ENCODE data around the gene BCDIN3D.

BCDIN3D gene

GRCh38 chr12:49847161-49847560, 4.3 kb upstream of the BCDIN3D start:
- TF ChIP-seq, protein P1, sequence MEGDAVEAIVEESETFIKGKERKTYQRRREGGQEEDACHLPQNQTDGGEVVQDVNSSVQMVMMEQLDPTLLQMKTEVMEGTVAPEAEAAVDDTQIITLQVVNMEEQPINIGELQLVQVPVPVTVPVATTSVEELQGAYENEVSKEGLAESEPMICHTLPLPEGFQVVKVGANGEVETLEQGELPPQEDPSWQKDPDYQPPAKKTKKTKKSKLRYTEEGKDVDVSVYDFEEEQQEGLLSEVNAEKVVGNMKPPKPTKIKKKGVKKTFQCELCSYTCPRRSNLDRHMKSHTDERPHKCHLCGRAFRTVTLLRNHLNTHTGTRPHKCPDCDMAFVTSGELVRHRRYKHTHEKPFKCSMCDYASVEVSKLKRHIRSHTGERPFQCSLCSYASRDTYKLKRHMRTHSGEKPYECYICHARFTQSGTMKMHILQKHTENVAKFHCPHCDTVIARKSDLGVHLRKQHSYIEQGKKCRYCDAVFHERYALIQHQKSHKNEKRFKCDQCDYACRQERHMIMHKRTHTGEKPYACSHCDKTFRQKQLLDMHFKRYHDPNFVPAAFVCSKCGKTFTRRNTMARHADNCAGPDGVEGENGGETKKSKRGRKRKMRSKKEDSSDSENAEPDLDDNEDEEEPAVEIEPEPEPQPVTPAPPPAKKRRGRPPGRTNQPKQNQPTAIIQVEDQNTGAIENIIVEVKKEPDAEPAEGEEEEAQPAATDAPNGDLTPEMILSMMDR (IDR thresholded peaks at IDR 0.05): no peak
- TF ChIP-seq ZFX (IDR thresholded peaks at IDR 0.05; ENCODE audit: borderline replicate concordance): no peak

DNA sequence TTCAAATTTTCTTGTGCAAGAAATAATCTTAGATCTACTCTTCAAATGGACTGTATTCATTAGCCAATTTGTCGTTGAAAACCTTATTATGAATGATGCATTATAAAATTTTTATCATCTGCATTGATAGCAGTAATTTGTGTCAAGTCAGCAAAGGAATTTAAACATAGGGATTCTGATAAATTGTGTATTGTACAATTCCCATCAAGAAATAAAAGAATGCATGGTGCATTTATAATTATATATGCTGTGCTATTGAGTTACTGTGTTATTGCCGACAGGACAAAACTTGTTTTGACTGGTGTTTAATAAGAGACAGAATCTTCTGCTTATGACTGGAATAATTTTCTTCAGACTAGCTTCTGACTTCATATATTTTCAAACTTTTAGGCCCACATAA, 3.1 kb upstream of the BCDIN3D start:
- TF ChIP-seq, protein P1 (IDR thresholded peaks at IDR 0.05): no peak
- no peak for TF ChIP-seq ZFX (IDR thresholded peaks at IDR 0.05; ENCODE audit: borderline replicate concordance)
- H3K27ac ChIP-seq: no peak overlapping the region

More at GRCh38 chr12:49847161-49847560, 4.3 kb upstream of the BCDIN3D start:
- no peak overlapping the region for H3K27ac ChIP-seq

DNA sequence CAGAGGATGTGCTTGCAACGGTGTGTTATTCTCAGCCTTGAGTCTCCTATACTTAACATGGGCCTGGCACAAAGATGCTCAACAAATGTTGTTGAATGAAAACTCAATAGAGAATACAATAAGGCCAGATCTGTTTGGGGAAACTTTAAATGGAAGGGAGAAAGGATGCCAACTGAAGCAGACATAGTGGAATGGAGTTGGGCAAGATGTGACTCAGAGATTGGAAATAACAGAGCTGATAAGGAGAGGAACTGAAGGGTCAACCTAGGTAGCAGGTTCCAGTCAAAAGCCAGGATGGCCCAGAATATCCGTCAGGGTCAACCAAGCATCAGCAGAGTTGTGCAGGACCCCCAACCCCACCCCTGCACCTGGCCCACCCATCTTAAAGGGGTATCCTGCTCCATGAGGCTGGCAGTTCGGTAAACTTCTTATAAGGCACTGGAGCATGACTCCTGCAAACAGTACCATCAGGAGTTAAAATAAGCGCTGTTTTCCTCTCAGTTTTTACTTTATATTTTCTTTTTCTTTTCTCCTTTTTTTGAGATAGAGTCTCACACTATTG, 1.1 kb upstream of the BCDIN3D start:
- peak overlapping the region; percentile 97 for H3K27ac ChIP-seq
- TF ChIP-seq, protein P1 (IDR thresholded peaks at IDR 0.05): no peak
- no peak for TF ChIP-seq ZFX (IDR thresholded peaks at IDR 0.05; ENCODE audit: borderline replicate concordance)

DNA sequence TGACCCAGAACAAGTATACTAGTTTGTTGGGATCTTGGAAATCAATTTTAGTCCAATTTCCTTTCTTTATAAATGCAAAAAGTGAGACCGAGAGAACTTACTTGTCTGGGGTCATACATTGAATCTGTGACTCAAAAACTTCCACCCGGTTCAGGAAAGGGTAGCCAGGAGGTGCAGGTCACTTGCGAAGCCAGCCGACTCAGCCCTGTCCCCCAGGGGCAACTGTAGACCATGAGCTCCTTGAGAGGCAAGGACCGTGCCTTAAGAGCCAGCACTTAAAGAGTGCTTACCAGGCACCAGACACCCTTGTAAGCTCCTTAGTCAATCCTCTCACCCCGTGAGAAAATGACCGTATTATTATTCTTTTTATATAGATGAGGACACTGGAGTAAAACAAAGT, 505 bp upstream of the BCDIN3D start:
- H3K27ac ChIP-seq: peak overlapping the region; percentile 97
- TF ChIP-seq, protein P1 (IDR thresholded peaks at IDR 0.05): no peak
- no peak for TF ChIP-seq ZFX (IDR thresholded peaks at IDR 0.05; ENCODE audit: borderline replicate concordance)

DNA sequence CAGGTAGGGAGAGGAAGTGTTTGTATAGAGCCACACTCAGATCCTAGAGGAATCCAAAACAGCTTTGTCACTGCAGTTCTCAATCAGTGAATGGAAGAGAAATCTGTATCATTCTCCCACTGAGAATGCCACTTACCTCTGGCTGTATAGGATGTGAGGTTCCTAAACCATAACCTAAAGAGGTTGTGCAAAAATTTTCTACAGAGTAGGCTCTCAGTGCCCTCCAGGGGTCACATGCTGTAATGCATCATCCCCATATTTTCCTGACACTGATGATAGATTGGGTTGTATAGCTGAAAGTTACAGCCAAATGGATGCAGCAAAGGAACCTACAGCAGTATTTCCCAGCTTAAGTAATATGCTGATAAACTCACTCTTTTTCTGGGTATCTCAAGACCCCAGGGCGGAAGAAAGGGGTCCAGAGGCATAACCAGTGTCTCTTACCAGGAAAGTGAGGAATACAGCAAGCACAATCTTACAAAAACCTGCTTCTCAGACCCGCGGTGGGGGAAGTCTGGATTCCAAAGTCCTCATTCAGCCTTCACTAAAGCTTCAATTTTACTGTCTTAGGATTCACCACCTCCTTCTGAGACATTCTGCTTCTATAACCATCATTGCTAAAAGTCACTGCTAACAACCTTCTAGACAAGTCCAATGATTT, 3.8 kb downstream of the BCDIN3D start:
- H3K27ac ChIP-seq: no peak overlapping the region
- TF ChIP-seq ZFX (IDR thresholded peaks at IDR 0.05; ENCODE audit: borderline replicate concordance): no peak
- TF ChIP-seq, protein P1 (IDR thresholded peaks at IDR 0.05): peak; percentile 76

DNA sequence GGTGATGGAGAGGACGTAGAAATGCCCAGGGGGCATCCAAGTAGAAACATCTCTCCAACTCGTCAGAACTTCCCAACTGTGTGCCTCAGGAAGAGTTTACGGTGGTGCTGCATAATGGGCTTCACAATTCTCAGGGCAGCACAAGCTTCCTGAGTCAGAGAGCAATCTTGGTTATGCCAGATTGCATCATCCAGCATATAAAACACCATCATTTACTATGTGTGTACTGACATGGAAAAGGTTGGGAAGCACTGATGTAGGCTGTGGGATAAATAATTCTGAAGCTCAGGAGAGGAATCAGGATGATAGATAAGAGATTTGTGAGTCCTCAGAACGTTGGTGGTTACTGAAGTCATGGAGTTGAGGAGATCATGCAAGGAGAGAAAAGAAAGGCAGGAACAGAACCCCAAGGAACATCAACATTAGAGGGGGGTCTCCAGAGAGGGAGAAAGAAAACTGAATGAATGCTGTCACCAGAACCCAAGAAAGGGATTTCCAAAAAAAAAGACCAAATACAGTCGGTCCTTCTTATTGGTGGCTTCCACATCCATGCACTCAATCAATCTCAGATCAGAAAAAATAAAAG, 10.0 kb downstream of the BCDIN3D start:
- H3K27ac ChIP-seq: no peak overlapping the region

More for the DNA sequence above, 10.0 kb downstream of the BCDIN3D start:
- no peak for TF ChIP-seq ZFX (IDR thresholded peaks at IDR 0.05; ENCODE audit: borderline replicate concordance)
- TF ChIP-seq, protein P1 (IDR thresholded peaks at IDR 0.05): no peak
